HFFc6 (cell line): ENCODE measurements around the gene ACR. TPM values are rescaled to one million over a fixed set of nuclear protein-coding genes. Genes with fewer than 3 reads are reported as not detected.

Source experiments
- DNase-seq: peaks from one replicate; pipeline ENCODE4 v3.0.0-alpha.2; 2018
- H3K27ac Mint-ChIP-seq: 2 replicates; pipeline ENCODE4 v1.8.0; 2020; ENCODE audit warnings: mild to moderate bottlenecking, mixed read lengths
- H3K27me3 Mint-ChIP-seq: 2 replicates; pipeline ENCODE4 v1.8.0; 2021; ENCODE audit warnings: mild to moderate bottlenecking, moderate library complexity, mixed read lengths; ENCODE audit not compliant: insufficient read depth
- H3K36me3 Mint-ChIP-seq: 2 replicates; pipeline ENCODE4 v1.8.0; 2021; ENCODE audit warnings: low read depth, mixed read lengths
- H3K4me1 Mint-ChIP-seq: 2 replicates; pipeline ENCODE4 v1.8.0; 2020; ENCODE audit warnings: low read depth, mixed read lengths
- H3K4me3 Mint-ChIP-seq: 2 replicates; pipeline ENCODE4 v1.8.0; 2020; ENCODE audit warnings: mild to moderate bottlenecking, moderate library complexity, mixed read lengths
- H3K9me3 Mint-ChIP-seq: 2 replicates; pipeline ENCODE4 v1.8.0; 2020; ENCODE audit warnings: mild to moderate bottlenecking, mixed read lengths
- total RNA-seq, 6 experiments: library from RNA; stranded (reverse); fragmentation: NEBNext Ultra II Directional; extraction: Animal tissue kit (Norgen Biotek cat#: 25700); gene quantifications; 2 replicates in 1 of 6; 3 replicates in 5 of 6; pipeline ENCODE4 v1.2.3, GENCODE V29; 2021
- TF ChIP-seq, protein P1 (sequence below): fragments of 200-600 bp; sonication (generic); IDR thresholded peaks from 2 replicates; pipeline ENCODE4 v1.5.0; 2021; ENCODE audit warnings: antibody characterized with exemption, mild to moderate bottlenecking

The ACR gene
- total RNA-seq, 6 experiments from 2014 or later: not detected

DNA sequence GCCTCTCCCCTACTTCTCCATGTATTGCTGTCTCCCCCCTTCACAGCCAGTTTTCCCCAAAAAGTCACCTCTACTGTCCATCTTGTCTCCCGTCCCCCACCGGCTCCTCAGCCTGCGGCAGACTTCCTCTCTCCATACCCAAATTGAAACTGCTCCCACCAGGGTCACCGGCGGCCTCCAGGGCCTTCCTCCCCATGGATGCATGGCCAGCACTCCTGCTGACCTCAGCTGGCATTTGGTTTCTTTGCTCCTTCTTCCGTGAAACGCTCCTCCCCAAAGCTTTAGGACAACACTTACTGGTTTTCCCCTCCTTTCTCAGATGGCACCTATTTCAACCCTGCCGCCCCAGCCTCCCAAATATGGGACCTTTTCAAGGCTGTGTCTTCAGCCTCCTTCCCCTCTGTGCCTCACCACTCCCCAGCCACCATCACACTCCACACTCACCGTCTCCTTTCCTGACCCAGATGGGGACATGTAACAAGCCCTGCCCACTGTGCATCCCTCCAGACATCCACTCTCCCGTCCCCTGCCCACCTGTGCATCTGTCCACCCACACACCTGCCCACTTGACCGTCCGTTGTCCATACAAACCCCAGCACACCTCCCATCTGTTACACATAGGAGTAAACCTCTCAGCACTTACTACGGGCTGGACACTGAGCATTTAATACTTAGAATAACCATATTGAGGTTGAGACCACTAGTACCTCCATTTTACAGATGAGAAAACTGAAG is 21.5 kb upstream of the ACR start:
- H3K36me3 Mint-ChIP-seq: no peaks in the 10 kb centered on the region

GRCh38 chr22:50717709-50718351 is 20.2 kb upstream of the ACR start:
- H3K27ac Mint-ChIP-seq: no peak overlapping the region
- H3K27me3 Mint-ChIP-seq: peaks cover 38% of the 10 kb centered on the region
- TF ChIP-seq, protein P1, sequence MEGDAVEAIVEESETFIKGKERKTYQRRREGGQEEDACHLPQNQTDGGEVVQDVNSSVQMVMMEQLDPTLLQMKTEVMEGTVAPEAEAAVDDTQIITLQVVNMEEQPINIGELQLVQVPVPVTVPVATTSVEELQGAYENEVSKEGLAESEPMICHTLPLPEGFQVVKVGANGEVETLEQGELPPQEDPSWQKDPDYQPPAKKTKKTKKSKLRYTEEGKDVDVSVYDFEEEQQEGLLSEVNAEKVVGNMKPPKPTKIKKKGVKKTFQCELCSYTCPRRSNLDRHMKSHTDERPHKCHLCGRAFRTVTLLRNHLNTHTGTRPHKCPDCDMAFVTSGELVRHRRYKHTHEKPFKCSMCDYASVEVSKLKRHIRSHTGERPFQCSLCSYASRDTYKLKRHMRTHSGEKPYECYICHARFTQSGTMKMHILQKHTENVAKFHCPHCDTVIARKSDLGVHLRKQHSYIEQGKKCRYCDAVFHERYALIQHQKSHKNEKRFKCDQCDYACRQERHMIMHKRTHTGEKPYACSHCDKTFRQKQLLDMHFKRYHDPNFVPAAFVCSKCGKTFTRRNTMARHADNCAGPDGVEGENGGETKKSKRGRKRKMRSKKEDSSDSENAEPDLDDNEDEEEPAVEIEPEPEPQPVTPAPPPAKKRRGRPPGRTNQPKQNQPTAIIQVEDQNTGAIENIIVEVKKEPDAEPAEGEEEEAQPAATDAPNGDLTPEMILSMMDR: no peak
- no peaks in the 10 kb centered on the region for H3K36me3 Mint-ChIP-seq
- no peaks in the 10 kb centered on the region for H3K4me1 Mint-ChIP-seq
- no peak overlapping the region for H3K4me3 Mint-ChIP-seq
- H3K9me3 Mint-ChIP-seq: no peaks in the 10 kb centered on the region
- no peak for DNase-seq

More for the DNA sequence above, 21.5 kb upstream of the ACR start:
- Mint-ChIP-seq H3K4me1 (no peaks in the 10 kb centered on the region), H3K9me3 (no peaks in the 10 kb centered on the region), H3K27ac (no peak overlapping the region), H3K27me3 (peaks cover 43% of the 10 kb centered on the region), H3K4me3 (no peak overlapping the region)
- TF ChIP-seq, protein P1: no peak
- DNase-seq: no peak

DNA sequence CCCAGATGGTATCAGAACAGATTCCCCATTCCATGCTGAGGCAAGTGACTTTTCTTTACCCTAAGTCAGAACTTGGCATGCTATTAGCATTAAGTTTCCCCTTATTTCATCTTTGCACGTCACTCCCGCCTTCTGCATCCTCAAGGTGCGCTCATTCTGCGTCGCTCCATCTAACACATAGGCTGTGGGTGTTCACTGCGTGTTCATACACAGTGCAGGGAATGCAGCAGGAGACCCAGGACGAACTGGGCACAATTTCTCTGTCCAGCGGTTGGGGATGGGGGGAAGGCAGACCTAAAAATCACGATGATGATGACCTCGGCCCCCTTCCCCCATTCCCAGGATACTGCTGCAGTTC is 19.7 kb upstream of the ACR start:
- Mint-ChIP-seq H3K36me3 (no peaks in the 10 kb centered on the region), H3K9me3 (no peaks in the 10 kb centered on the region), H3K4me3 (no peak overlapping the region), H3K27ac (no peak overlapping the region), H3K4me1 (no peaks in the 10 kb centered on the region), H3K27me3 (peaks cover 42% of the 10 kb centered on the region)
- no peak for DNase-seq
- TF ChIP-seq, protein P1: no peak

- Mint-ChIP-seq H3K27ac (no peak overlapping the region), H3K9me3 (no peaks in the 10 kb centered on the region), H3K4me1 (no peaks in the 10 kb centered on the region), H3K4me3 (no peak overlapping the region), H3K27me3 (peaks cover 39% of the 10 kb centered on the region), H3K36me3 (no peaks in the 10 kb centered on the region)
- no peak for DNase-seq
- TF ChIP-seq, protein P1: no peak
Observed at GRCh38 chr22:50719814-50720300, 18.1 kb upstream of the ACR start.

GRCh38 chr22:50720301-50721256 is 17.4 kb upstream of the ACR start:
- Mint-ChIP-seq H3K36me3 (no peaks in the 10 kb centered on the region), H3K9me3 (no peaks in the 10 kb centered on the region), H3K4me1 (no peaks in the 10 kb centered on the region), H3K4me3 (no peak overlapping the region), H3K27me3 (peaks cover 39% of the 10 kb centered on the region), H3K27ac (no peak overlapping the region)
- no peak for DNase-seq
- TF ChIP-seq, protein P1: no peak
